Type B pancreatic cell (in vitro differentiated cells): ENCODE measurements around the gene DNAH10. TPM values are rescaled to one million over a fixed set of nuclear protein-coding genes. Genes with fewer than 3 reads are reported as not detected.

Experiments used
- DNase-seq: peaks from one replicate; pipeline ENCODE4 v3.0.0; 2021; ENCODE audit warnings: mixed read lengths; ENCODE audit not compliant: unreplicated experiment; ENCODE audit errors: extremely low spot score
- H3K27ac Mint-ChIP-seq: 2 replicates; pipeline ENCODE4 v1.8.0; 2021; ENCODE audit warnings: mild to moderate bottlenecking, mixed read lengths
- H3K27me3 Mint-ChIP-seq: 2 replicates; pipeline ENCODE4 v1.8.0; 2021; ENCODE audit warnings: mixed read lengths
- H3K36me3 Mint-ChIP-seq: 2 replicates; pipeline ENCODE4 v1.8.0; 2021; ENCODE audit warnings: mixed read lengths
- H3K4me1 Mint-ChIP-seq: one replicate; pipeline ENCODE4 v1.8.0; 2021; ENCODE audit warnings: mixed read lengths; ENCODE audit not compliant: unreplicated experiment
- H3K4me3 Mint-ChIP-seq: 2 replicates; pipeline ENCODE4 v1.8.0; 2021; ENCODE audit warnings: mild to moderate bottlenecking, mixed read lengths
- H3K9me3 Mint-ChIP-seq: 2 replicates; pipeline ENCODE4 v1.8.0; 2021; ENCODE audit warnings: mixed read lengths
- CTCF ChIP-seq: fragments of 200-600 bp; sonication (generic); conservative IDR thresholded peaks from 2 replicates; pipeline ENCODE4 v1.5.0; 2021; ENCODE audit warnings: antibody characterized with exemption, mild to moderate bottlenecking
- total RNA-seq: library from RNA; stranded (reverse); gene quantifications from 2 replicates; pipeline ENCODE4 v1.2.1, GENCODE V29; 2021; ENCODE audit warnings: low replicate concordance

The DNAH10 gene
- total RNA-seq, 1 donor from 2014 or later = 0.56 TPM

- no peak for DNase-seq
- no peak for TF ChIP-seq CTCF
- no peaks in the 10 kb centered on the region for H3K4me1 Mint-ChIP-seq
- no peak overlapping the region for H3K4me3 Mint-ChIP-seq
- no peak overlapping the region for H3K27ac Mint-ChIP-seq
- peaks cover under 1% of the 10 kb centered on the region for H3K27me3 Mint-ChIP-seq
- H3K9me3 Mint-ChIP-seq = peaks cover 12% of the 10 kb centered on the region
- H3K36me3 Mint-ChIP-seq = no peaks in the 10 kb centered on the region
Measured at GRCh38 chr12:123794027-123794426, 31.9 kb downstream of the DNAH10 start.

- H3K27ac Mint-ChIP-seq = no peak overlapping the region
- no peak overlapping the region for H3K4me3 Mint-ChIP-seq
- H3K9me3 Mint-ChIP-seq = no peaks in the 10 kb centered on the region
- DNase-seq = no peak
- peaks cover 8% of the 10 kb centered on the region for H3K27me3 Mint-ChIP-seq
- no peaks in the 10 kb centered on the region for H3K4me1 Mint-ChIP-seq
- H3K36me3 Mint-ChIP-seq = no peaks in the 10 kb centered on the region
- no peak for TF ChIP-seq CTCF
Measured at GRCh38 chr12:123798518-123798917, 36.4 kb downstream of the DNAH10 start.

GRCh38 chr12:123799227-123799626 lies 37.1 kb downstream of the DNAH10 start:
- no peak overlapping the region for H3K27ac Mint-ChIP-seq
- no peaks in the 10 kb centered on the region for H3K9me3 Mint-ChIP-seq
- H3K27me3 Mint-ChIP-seq = peaks cover 8% of the 10 kb centered on the region
- no peak for DNase-seq
- no peaks in the 10 kb centered on the region for H3K4me1 Mint-ChIP-seq
- H3K36me3 Mint-ChIP-seq = no peaks in the 10 kb centered on the region
- no peak overlapping the region for H3K4me3 Mint-ChIP-seq
- TF ChIP-seq CTCF = no peak

- TF ChIP-seq CTCF = peak; percentile 72
- H3K4me1 Mint-ChIP-seq = no peaks in the 10 kb centered on the region
- H3K36me3 Mint-ChIP-seq = no peaks in the 10 kb centered on the region
- no peak overlapping the region for H3K27ac Mint-ChIP-seq
- H3K4me3 Mint-ChIP-seq = no peak overlapping the region
- H3K27me3 Mint-ChIP-seq = peaks cover 8% of the 10 kb centered on the region
- no peaks in the 10 kb centered on the region for H3K9me3 Mint-ChIP-seq
- DNase-seq = no peak
Measured at GRCh38 chr12:123801573-123802178, 39.6 kb downstream of the DNAH10 start.

GRCh38 chr12:123805173-123805572 lies 43.1 kb downstream of the DNAH10 start:
- H3K9me3 Mint-ChIP-seq = no peaks in the 10 kb centered on the region
- no peak for TF ChIP-seq CTCF
- H3K27ac Mint-ChIP-seq = no peak overlapping the region
- no peaks in the 10 kb centered on the region for H3K36me3 Mint-ChIP-seq
- H3K4me1 Mint-ChIP-seq = peaks cover 5% of the 10 kb centered on the region
- no peak overlapping the region for H3K4me3 Mint-ChIP-seq
- no peak for DNase-seq
- peaks cover 26% of the 10 kb centered on the region for H3K27me3 Mint-ChIP-seq

- H3K4me3 Mint-ChIP-seq = no peak overlapping the region
- peaks cover 23% of the 10 kb centered on the region for H3K27me3 Mint-ChIP-seq
- no peaks in the 10 kb centered on the region for H3K9me3 Mint-ChIP-seq
- no peak for TF ChIP-seq CTCF
- no peak for DNase-seq
- H3K27ac Mint-ChIP-seq = no peak overlapping the region
- peaks cover 5% of the 10 kb centered on the region for H3K4me1 Mint-ChIP-seq
- no peaks in the 10 kb centered on the region for H3K36me3 Mint-ChIP-seq
Measured at GRCh38 chr12:123807002-123807401, 44.9 kb downstream of the DNAH10 start.
